Sciatic nerve (tissue), 2 donors: ENCODE results near the gene TSEN54. TPM values are rescaled to one million over a fixed set of nuclear protein-coding genes. Genes with fewer than 3 reads are reported as not detected.

Experiments used
- ATAC-seq: fragments of 200-7000 bp; cut with Tn5 transposase; one replicate; pipeline ENCODE4 v1.9.1; 2020; ENCODE audit warnings: mild to moderate bottlenecking, moderate library complexity
- DNase-seq: peaks from one replicate; pipeline ENCODE4 v3.0.0-alpha.2; 2020; ENCODE audit warnings: low spot score
- intact Hi-C: fragments of 100-400 bp; cut with DNase I; formaldehyde crosslinking; loops from one replicate; pipeline ENCODE4 v1.14.2; 2022
- total RNA-seq: library from RNA; stranded (reverse); fragmentation: NEBNext Ultra II Directional; extraction: Animal tissue kit (Norgen Biotek cat#: 25700); gene quantifications from one replicate; pipeline ENCODE4 v1.2.1, GENCODE V29; 2021
- donor health status: DM: no; HTN: no; CAD: no.
- donor health status: DM: no; HTN: no; CAD: no.

Gene TSEN54
- total RNA-seq, 1 donor from 2014 or later = 26.1 TPM

DNA sequence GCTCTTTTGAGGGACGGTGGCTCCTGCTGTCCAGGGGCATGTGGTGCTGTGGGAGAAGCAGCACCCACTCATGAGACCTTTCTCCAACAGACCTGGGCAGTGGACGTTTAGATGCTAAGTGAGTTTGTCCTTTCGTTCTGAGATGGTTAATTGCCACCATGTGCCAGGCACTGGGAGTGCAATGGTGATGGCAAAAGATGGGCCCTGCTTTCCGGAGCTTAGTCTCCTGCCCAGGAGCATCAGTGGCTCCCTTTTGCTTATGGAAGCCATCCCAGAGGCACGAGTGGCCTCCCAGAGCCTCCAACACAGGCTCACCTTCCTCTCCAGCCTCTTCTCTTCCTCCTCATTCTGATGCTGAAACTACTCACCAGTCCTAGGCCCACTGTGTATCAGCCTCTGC lies 29.4 kb upstream of the TSEN54 start:
- intact Hi-C loops = no loop called here
- no peak for ATAC-seq

DNA sequence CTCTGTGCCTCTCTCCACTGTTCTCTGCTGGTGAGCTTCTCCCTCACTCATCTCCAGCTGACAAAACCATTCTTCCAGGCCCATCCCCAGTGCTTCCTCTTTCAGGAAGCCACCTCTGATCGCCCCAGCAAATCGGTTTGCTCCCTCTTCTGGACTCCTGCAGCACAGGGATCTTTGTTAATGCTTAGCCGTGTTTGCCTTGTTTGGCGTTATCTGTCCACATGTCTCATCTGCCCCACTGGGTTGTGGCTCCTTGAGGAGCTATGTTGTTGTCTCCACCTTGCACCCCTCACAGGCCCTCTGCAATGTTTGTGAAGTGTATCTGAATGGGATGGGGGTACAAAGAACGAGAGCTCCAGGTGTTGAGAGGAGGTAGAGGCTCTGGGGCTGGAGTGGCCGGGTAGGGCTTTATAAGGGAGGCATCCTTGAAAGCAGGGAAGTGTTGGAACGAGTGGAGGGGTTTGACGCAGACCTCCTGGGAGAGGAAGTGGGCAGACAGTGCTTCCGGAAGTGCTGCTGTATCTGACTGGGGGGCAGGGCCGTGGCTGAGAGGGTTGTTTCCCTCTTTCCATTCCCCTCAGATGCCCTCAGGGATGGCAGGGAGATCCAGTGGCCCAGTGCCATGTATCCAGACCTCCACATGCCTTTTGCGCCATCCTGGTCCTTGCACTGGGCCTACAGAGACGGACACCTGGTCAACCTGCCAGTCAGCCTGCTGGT lies 28.8 kb upstream of the TSEN54 start:
- intact Hi-C loops = no loop called here
- DNase-seq = no peak
- ATAC-seq = peak; percentile 44

More for the DNA sequence above, 29.4 kb upstream of the TSEN54 start:
- DNase-seq = no peak

DNA sequence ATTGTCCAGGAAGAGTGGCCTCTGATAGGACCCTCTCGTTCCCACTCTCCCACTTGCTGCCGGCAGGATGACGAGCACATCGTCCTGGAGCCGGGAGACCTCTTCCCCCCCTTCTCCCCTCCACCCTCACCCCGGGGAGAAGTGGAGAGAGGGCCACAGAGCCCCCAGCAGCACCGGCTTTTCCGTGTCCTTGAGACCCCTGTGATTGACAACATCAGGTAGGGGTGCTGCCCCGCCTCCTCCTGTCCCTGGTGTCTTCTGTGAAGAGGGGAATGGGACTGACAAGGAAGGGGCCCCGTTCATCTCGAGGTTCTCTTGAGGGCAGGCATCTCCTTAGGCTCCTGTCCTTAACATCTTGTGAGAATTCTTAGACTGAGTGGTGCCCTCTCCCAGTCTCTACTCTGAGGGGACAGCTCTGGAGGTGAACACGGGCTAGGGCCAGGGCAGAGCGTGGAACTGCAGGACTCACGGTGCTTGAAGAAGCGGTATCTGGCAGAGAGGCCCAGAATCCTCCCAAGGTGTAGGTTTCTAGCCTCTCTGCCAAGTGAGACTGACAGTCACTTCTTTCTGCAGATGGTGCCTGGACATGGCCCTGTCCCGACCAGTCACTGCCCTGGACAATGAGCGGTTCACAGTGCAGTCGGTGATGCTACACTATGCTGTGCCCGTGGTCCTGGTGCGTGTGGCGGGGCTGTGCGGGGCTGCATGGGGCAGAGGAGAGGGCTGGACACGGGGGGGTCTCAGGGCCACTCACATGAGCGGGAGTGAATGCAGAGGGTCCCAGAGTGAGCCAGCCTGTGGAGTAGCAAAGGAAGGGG lies 27.4 kb upstream of the TSEN54 start:
- intact Hi-C loops = no loop called here
- DNase-seq (no peak), ATAC-seq (no peak)

DNA sequence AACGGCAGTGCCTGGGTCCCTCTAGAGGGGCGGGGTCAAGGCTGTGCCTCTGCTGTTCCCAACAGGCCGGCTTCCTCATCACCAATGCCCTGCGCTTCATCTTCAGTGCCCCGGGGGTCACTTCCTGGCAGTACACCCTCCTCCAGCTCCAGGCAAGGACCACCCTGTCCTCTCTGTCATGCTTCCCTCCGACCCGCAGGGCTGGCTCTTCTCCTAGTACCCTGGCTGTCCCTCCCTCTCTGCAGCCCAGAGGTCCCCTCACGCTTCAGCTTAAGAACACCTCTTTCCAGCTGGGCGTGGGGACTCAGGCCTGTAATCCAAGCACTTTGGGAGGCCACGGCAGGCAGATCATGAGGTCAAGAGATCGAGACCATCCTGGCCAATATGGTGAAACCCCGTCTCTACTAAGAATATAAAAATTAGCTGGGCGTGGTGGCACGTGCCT lies 26.8 kb upstream of the TSEN54 start:
- ATAC-seq (no peak), DNase-seq (no peak)
- intact Hi-C loops = no loop called here

DNA sequence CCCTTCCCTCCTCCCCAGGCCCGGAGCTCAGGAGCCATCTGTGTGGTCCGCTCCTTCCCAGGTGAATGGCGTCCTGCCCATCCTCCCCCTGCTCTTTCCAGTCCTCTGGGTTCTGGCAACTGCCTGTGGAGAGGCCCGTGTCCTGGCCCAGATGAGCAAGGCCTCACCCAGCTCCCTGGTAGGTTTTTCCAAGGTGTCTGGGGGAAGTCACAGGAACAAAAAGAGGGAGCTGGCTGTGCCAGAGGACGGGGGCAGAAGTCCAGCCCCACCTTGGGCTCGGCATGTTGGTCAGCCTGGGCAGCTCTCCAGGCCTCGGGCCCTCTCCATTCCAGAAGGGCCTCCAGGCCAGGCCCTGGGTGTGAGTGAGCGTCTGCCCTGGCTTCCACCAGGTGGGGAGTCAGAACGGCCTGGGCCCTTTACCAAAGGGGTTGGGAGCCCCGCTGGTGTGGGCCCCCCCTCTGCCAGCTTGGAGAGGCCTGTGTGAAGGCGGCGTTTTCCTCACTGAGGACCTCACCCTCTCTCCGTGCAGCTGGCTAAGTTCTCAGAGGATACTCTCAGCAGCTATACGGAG lies 26.1 kb upstream of the TSEN54 start:
- DNase-seq = no peak
- intact Hi-C loops = no loop called here
- ATAC-seq = peak; percentile 64

DNA sequence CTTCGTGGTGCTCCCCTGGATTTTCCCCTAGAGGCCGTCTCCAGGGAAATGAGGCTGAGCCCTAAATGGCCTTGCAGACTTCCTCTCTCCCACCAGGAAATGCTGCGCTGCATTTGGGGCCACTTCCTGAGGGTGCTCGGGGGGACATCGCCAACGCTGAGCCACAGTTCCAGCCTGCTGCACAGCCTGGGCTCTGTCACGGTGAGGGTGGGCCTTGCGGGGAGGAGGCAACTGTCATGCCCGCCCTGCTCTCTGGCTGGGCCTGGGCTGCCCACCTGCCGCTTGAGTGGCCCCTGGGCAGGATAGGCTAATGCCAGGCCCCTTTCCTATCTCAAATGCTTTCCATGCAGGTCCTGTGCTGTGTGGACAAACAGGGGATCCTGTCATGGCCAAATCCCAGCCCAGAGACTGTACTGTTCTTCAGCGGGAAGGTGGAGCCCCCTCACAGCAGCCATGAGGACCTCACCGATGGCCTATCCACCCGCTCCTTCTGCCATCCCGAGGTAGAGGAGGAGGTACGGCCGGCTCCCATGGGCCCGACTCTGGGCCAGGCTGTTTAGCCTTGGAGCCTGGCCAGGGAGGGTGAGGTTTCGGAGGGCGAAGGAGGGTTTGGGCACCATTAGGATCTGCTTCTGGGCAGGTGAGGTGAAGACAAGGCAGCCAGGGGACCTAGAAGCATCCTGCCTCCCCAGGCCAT lies 25.2 kb upstream of the TSEN54 start:
- ATAC-seq = peak; percentile 16
- intact Hi-C loops = no loop called here
- no peak for DNase-seq

DNA sequence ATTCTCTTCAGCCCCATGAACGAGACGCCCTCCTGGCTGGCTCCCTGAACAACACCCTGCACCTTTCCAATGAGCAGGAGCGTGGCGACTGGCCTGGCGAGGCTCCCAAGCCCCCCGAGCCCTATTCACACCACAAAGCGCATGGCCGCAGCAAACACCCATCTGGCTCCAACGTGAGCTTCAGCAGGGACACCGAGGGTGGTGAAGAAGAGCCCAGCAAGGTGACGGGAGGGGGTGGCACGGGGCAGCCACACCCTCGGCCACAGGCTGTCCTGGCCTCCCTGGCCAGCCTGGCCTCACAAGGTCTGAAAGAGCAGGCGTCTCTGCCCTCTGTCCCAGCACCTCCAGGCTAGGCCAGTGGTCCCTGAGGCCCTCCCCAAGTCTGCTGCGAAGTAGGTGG lies 24.6 kb upstream of the TSEN54 start:
- DNase-seq (no peak), ATAC-seq (no peak)
- intact Hi-C loops = no loop called here

DNA sequence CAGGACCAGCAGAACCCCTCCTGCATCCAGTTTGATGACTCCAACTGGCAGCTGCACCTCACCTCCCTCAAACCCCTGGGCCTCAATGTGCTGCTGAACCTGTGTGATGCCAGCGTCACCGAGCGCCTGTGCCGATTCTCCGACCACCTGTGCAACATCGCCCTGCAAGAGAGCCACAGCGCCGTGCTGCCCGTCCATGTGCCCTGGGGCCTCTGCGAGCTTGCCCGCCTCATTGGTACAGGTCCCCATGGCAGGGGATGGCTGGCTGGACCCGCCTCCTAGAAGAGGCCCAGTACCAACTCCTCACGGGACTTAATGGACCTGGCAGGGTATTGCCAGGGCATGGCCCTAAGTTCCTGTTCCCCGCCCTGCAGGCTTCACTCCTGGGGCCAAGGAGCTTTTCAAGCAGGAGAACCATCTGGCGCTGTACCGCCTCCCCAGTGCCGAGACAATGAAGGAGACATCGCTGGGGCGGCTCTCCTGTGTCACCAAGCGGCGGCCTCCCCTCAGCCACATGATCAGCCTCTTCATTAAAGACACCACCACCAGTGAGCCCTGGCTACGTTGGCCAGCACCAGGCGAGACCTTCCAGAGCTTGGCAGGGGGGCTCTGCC lies 23.7 kb upstream of the TSEN54 start:
- intact Hi-C loops = no loop called here
- ATAC-seq (no peak), DNase-seq (no peak)

DNA sequence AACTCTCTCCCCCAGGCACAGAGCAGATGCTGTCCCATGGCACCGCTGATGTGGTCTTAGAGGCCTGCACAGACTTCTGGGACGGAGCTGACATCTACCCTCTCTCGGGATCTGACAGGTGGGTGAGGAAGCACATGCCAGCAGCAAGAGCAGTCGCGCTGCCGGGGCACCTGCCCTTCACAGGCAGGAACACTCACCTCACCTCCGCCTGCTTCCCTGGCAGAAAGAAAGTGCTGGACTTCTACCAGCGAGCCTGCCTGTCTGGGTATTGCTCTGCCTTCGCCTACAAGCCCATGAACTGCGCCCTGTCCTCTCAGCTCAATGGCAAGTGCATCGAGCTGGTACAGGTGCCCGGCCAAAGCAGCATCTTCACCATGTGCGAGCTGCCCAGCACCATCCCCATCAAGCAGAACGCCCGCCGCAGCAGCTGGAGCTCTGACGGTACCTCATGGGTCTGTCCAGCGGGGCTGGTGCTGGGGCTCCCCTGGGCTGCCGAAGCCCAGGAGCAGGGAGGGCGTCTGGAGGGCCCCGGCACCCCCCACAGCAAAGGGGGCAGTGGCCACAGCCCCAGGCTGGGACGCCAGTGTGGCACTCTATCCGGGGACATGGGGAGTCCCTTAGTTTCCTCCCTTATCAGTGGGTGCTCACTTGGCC lies 22.7 kb upstream of the TSEN54 start:
- no peak for DNase-seq
- intact Hi-C loops = no loop called here
- ATAC-seq = no peak

DNA sequence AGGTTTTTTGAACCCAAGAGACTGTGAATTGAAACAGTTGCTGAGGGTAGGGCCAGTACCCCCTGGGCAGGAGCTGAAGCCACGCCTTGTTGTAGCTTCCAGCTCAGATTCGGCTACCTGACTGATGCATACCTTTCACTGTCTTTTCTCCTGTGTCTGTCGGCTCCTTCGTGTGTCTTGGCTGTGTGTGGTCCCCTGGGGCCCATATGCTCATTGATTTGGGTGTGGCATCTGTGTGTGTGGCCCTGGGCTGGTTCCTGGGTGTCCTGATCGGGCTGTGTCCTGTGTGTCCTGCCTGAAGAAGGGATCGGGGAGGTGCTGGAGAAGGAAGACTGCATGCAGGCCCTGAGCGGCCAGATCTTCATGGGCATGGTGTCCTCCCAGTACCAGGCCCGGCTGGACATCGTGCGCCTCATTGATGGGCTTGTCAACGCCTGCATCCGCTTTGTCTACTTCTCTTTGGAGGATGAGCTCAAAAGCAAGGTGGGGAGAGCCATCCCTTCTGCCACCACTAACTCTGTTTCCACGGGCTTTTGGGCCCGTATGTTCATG lies 21.9 kb upstream of the TSEN54 start:
- DNase-seq (no peak), ATAC-seq (no peak)
- intact Hi-C loops = no loop called here

DNA sequence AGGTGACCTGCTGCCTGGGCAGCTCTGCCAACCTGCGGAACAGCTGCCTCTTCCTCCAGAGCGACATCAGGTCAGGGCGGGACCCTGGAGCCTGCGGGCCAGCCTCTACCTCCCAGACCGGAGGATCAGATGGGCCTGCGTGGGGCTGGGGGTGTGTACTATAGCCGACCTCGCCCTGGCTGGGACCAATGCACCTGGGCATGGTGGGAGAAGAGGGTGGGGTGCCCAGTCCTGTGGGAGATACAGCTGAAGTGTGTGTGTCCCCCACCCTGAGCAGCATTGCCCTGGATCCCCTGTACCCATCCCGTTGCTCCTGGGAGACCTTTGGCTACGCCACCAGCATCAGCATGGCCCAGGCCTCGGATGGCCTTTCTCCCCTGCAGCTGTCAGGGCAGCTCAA lies 20.3 kb upstream of the TSEN54 start:
- intact Hi-C loops = no loop called here
- no peak for DNase-seq
- no peak for ATAC-seq

DNA sequence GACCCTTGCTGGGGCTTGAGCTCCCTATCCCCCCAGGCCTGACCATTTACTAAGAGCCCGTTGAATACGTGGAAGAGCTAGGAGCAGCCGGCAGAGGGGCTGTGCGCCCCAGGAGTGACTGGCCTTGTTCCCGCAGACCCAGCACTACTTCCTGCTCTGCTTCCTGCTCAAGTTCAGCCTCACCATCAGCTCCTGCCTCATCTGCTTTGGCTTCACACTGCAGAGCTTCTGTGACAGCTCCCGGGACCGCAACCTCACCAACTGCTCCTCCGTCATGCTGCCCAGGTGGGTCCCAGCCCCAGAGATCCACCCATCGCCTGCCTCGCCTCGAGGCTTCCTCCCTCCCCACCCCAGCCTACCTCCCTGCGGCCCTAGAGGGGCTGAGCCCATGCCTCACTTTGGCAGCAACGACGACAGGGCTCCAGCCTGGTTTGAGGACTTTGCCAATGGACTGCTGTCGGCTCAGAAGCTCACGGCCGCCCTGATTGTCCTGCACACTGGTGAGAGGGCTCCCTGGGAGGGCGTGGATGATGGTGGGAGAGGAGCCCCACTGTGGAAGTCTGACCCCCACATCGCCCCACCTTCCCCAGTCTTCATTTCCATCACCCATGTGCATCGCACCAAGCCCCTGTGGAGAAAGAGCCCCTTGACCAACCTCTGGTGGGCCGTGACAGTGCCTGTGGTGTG lies 18.1 kb upstream of the TSEN54 start:
- intact Hi-C loops = no loop called here
- no peak for DNase-seq
- ATAC-seq = no peak

DNA sequence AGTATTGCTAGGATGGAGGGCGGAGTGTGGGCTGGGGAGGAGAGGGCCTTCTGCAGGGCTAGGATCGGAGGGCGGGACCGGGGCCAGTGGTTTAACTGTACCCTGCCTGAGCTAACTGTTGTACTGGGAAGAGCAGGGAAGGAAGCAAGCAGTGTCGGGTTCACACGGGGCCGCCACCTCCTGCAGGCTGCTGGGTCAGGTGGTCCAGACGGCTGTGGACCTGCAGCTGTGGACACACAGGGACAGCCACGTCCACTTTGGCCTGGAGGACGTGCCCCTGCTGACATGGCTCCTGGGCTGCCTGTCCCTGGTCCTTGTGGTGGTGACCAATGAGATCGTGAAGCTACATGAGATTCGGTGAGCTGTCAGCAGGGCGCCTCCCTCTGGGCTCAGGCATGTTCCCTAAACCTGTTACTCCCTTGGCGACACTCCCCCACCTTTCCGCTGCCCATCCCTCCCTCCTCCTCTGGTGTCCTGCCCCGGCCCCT lies 17.6 kb upstream of the TSEN54 start:
- intact Hi-C loops = no loop called here
- ATAC-seq = no peak
- no peak for DNase-seq

DNA sequence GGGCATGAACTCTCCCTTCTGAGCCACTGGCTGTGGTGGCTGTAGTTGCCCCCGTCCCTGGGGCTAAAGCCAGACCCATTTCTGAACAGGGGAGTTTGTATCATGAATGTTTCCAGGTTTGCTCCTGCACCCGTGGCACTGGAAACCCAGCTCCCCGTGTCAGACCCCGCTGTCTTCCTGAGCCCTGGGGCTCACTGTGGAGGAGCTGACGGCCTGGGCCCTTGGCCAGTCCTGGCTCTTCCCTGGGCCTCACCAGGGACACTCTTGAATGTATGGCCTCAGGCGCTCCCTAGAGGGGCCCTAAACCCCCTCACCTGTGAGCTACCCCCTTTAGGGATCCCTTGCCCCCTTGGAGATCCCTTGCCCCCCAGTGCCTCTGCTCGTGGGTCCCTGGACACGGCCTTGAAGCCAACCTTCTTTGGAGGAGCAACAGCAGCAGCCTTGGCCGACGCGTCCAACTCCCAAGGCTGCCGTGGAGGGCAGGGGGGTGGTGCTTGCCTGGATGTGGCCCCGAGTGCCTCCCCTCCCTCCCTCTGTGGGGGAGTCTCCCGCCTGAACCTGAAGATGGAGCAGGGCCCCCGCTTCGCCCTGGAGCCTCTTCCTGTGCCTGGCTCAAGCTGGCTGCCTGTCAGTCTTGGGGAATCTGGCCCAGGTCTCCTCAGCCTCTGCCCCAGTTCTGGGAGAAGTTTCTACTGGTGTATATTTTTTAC lies 16.9 kb upstream of the TSEN54 start:
- DNase-seq = no peak
- ATAC-seq = peak; percentile 16
- intact Hi-C loops = no loop called here

DNA sequence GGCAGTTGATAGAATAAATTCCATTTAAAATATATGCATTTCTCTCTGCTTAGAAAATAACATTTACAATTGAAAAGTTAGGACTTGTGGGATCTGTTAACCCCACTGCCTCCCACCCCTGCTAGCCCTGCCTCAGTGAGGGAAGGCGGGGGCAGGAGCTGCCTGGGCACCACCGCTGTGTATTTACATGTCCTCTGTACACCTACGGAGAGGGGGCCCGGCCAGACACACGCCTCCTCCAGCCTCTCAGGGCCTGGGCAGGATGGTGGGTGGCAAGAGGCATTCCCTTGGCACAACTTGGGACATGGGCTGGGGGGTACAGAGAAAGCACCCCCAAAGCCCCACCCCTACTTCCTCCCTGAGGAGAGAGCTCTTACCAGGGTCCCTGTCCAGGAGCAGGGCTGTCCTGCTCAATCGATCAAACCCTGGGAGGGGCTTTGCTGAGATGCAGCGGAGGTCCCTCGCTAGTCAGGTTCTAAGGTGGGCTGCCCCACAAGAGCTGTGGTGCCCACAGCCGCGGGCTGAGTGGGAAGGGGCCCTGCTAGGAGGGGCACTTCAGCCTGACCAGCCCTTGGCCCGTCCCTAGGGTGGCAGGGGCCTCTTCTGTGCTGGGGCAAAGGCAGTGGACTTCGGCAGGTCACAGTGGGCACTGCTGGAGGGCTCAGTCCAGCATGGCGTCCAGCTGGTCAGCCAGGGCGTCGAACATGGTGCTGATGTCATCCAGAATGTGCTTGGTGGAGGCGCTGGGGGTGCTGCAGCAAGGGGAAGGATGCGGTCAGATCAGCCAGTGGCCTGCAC lies 15.7 kb upstream of the TSEN54 start:
- no peak for DNase-seq
- ATAC-seq = no peak
- intact Hi-C loops = no loop called here

DNA sequence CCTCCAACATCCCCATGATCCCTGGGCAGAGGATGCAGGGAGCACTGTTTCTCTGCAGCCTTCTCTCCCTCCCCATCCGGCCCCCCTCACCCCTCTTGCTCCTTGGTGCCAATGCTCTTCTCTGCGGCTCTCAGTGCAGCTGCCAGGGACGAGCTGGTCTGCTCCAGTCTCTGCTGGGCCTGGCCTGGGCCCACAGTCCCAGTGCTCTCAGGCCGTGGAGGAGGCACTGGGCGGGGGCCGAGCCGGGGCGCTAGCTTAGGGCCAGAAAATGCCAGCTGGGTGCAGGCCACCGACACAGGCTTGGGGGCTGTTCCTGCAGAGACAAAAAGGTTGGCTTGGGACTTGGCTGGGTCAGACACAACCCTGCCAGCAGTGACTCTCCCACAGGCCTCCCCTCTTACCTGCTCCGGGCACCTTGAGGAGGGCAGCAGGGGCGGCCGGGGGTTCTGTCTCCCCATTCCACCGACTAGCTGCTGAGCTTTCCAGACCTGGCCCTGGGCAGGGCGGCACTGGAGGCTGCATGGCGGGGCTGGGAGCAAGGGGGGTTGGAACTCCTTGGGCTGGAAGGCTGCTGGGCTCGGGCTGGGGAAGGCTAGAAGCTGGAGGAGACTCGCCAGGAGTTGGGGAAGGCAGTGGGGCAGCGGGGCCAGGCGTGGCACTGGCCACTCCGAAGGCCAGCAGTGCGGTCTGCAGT lies 14.8 kb upstream of the TSEN54 start:
- DNase-seq (no peak), ATAC-seq (peak; percentile 45)
- intact Hi-C loops = no loop called here
